CD4-positive, alpha-beta T cell treated with Interleukin-6 for 4 hours (primary cell): ENCODE data around the gene GPC3.

Source experiments
- DNase-seq: peaks from one replicate; pipeline ENCODE4 v3.0.0-alpha.2; 2020; ENCODE audit warnings: mixed read lengths

Gene GPC3

DNA sequence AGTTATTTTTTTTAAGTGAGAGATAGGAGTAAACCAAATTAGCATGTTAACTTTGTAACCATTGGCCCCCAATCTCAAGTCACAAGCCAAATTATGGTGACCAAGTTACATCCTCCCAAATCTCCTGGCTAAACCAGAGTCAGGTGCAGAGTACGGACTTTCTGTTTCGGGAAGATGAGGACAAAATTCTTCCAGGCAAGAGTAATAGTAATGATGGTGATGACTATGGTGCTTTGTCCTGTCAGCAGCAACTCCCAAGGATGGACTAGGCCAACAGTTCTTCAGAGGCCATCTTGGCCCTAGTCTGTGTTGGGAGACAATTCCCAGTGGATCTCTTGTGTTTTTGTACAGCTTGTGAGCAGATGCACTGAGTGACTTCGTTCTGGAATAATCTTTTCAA lies 148.8 kb downstream of the GPC3 start:
- DNase-seq, result no peak

DNA sequence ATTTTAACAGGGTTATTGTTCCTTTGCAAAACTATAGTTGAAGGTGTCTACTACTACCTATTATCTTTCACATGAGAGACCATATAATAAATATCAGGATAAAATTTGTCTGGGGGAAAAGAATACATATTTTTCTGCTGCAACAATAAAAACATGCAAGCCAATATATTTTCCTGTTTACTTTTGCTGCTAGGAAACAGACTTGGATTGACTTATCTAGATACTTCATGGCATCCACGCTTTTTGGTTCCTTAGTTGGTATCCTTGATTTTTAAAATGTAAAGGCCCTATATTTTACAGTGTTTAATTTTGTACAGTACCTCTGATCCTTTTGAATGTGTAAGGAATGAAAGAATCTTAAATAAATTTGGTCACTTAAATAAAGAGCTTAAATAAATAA lies 150.6 kb downstream of the GPC3 start:
- no peak for DNase-seq

DNA sequence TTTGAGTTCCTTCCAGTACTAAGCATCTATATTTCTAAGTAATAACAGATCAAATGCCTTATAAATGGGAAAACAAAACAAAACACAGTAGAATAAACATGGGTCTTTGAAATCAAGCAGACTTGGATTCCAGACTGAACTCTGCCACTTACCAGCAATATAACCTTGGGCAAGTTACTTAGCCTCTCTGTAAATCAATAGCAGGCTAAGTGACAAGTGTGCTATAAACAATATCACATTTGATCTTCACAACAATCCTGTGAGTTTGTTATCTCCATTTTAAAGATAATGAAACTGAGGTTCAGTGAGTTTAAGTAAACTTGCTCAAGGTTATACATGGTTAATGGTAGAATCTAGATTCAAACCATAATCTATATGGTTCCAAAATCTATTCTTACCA lies 165.8 kb downstream of the GPC3 start:
- no peak for DNase-seq

DNA sequence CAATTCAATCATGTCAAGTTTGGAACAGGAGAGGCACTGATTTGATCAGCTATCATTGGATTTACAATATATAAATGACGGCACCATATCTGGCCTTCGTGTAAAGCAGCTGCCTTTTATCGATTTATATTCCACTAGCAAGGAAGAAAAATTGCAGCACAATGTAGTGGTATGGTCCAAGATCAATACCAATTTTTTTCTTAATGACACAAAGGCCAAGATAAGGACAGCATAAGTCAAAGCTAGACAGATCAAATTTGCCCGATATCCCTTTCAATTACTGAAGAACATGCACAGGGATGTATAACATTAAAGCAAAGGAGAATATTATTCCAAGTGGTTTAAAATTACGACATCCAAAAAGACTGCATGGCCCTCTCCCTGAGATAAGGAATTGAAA lies 167.4 kb downstream of the GPC3 start:
- DNase-seq, result no peak

DNA sequence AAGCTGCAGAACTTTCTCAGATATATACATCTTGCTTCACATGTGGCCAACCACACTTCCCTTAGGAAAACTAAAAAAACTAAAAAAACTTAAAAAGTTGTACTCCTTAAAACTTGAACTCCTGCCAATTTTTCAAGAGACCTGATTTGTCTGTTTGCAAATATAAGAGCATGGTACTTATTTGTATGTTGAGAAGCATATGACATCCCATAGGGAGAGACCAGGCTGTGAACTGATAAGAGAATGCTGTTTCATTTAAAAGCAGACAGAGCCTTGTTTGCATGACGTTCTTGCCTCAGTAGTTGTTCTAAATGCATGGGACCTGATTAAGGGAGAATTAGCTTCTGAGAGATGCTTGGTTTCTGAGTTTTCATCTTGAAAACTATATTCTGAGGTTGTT lies 169.9 kb downstream of the GPC3 start:
- no peak for DNase-seq

DNA sequence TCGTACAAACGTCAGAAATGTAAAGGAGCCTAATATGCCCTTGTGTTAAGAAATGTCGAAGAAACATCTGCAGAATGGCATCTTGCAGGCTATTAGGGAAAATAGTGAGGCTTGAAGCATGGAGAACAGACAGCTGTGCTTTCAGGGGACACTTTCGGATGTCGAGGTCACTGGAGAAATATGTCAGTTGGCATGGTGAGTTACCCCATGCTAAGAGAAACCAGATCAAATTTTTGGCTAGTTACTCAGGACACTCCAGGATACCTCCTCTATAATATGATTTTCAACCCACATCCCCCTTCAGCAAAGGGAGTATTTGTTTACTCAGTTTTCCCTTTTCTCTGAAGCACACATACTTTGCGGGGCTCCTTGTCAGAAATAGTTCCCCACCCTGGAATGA lies 171.4 kb downstream of the GPC3 start:
- DNase-seq, result no peak

DNA sequence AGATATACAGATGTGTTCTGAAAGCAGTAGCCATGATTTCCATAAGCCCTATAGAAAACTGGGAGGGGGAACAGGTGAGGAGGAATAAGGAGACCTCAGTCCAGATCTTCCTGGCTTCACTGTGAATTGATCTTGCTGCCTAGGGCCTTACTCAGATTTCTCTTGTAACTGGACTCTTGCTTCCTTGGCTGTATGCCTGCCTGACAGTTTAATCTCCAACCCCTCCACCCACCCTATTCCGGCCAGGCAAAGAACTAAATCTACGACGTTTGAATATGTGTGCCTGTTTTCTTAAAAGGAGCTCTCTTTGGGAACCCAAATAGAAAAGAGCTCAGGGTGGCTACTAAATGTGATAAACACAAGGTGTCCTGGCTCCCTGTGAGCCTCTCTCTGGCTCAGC lies 173.0 kb downstream of the GPC3 start:
- no peak for DNase-seq

DNA sequence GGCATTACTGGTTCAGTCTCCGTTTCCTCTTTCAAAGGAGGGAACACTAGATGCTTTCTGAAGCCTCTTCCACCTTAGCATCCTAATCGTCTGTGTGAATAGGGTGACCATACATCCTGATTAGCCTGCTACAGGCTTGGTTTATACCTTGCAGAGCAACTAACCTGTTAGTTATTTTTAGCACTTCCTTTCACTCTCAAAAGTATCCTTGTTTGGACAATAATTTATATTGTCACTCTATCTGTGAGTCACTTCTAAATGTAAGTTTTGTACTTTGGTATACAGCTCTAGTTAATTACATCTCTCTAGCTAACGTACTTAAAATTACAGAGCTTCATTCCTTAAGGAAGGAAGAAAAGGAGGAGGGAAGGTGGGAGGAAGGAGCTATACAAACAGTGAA lies 174.5 kb downstream of the GPC3 start:
- DNase-seq, result no peak

DNA sequence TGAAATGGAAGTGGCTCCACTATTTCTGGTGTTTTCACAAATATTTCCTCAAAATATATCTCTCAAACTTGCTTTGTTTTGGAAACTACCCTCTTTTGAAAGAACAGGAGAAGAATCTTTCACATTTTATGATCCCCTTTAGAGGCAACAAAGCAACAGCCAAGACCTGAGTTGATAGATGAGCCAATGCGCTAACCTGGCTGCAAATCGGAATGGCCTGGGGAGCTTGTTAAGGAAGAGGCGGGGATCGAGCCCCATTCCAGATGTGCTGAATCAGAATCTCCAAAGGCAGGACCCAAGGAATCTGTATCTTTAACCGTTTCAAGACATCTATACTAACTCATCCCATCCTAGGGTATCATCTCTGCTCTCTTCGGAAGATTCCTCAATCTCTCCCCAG lies 181.3 kb downstream of the GPC3 start:
- no peak for DNase-seq

DNA sequence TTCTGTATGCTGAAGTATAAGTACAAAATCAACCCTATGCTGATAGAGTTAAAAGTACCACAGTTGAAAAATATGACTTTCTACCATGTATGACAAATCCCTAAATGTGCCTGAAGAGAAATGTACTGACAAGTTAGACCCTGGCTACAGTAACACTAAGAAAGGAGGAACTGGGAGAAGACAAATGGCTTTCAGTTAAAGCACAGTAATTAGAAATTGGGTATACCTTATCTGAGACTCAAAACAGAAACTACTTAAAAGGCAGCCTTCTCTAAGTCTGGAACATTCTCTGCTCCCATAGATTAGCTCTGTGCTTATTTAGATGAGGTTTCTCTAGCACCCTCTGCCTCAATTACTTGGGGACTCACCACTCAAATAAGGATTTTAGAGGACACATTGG lies 189.1 kb downstream of the GPC3 start:
- no peak for DNase-seq

DNA sequence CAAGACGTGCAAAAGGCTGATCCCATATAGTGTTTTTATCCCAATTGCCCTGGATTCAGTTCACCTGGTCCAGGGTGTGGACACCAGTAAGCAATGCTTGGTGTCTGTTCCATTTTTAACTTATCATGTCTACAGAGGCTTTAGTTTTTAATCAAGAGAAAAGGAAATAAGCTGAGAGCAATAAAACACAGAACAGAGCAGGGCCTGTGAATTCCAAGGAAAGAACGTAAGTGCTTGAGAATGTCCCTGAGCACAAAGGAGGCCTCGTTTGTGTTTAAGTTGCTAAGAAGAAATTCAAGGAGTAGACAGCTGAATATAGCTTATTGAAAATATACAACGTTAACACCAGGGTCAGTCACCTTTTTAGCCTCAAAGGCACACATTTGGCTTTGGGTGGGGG lies 191.3 kb downstream of the GPC3 start:
- DNase-seq, result no peak

DNA sequence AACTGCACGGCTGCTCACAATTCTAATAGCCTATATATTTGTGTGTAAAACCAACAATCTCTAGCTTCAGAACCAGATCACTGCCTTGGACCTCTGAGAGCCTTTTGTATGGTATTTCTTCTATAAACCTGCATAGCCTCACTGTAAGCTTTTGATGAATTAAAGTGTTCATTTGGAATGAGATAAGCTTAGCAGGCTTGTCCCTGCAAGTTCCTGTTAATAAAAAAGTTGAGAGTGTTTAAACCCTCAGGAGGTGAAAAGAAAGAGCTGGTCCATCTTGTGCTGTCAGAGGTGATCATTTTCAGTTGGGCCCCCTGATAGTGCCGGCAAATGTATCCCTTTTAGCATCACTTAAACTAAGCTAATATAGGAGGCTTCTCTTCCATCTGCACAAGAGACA lies 191.8 kb downstream of the GPC3 start:
- no peak for DNase-seq

DNA sequence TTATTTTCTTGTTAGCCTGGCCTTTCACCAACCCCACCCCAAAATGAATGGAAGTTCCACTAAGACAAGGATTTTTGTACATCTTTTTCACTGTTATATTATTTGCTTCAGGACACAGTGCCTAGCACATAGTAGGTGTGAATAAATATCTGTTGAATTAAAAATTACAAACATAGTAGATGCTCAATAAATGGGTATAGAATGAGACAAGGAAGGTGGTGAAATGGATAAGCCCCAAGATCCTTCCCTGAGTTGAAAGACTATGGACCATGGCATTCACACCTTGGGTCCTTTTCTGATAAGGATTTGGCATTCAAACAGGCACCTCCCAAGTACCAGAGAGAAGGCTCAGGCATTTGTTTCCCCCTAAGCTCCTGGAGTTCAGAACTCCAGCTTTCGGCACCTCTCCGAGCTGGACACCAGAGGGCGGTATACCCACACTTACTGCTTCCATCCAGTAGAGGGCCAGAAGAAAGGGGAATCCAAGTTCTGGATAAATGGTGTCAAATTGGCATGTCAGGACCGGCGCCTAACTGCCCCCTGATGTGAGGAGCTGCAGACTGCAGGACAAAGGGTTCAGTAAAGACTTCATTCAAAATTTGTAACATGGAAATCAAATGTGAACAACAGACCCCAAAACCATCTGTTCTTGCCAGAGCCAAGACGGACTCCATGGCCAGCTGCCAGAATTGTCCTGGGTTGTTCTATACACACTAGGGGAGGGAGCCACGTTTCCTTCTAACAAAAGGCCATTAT lies 193.0 kb downstream of the GPC3 start:
- peak; percentile 69 for DNase-seq

DNA sequence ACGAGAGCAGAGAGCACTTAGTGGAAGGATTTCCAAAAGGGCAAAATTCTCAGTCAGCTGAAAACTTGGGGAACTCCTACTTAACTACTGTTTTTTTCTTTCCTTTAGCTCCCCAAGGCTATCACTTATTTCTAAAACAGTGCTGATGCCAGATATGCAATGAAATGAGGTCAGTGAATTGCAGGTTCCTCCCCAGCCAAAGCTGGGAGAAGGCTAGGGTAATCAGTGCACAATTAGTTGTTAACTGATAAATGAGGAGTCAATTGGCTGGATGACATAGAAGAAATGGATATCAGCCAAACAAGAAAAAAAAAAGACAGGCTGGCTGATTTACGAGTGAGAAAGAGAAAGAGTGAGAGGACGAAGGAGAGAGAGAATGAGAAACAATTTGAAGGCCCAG lies 195.6 kb downstream of the GPC3 start:
- no peak for DNase-seq

DNA sequence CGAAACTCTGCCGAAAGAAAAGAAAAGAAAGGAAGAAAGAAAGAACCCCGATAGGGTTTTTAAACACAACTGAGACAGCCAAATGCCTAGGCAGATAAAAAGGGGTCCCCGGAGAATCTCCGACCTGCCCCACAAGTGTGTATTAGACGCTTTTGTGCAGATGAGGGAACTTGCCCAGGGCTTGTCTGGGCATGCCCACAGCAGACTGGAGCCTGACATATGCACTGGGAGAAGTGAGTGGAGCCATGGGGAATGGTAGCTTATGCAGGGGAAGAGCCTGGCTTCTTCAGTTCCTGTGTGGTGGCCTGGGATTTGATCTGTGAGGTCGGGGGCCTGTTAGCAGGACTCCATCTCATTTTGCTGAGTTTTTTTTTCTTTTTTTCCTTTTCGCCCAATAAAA lies 199.0 kb downstream of the GPC3 start:
- no peak for DNase-seq

DNA sequence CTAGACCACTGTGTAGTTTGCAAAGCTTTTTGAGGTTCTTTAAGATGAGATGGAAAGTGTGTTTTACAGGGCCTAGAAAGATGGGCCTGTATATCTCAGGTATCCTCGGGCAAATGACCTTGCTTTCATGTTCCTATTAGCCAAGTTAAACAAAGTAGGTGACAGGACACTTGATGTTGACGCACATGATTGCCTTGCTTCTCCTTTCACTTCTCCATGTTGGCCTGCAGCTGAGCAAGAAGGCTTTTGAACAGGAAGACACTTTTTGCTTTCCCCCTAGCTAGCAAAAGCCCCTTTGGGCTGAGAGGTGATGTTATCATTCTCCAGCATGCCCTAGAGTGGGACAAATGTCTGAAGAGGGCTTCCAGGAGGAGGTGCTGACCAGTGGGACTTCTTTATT lies 202.1 kb downstream of the GPC3 start:
- no peak for DNase-seq

DNA sequence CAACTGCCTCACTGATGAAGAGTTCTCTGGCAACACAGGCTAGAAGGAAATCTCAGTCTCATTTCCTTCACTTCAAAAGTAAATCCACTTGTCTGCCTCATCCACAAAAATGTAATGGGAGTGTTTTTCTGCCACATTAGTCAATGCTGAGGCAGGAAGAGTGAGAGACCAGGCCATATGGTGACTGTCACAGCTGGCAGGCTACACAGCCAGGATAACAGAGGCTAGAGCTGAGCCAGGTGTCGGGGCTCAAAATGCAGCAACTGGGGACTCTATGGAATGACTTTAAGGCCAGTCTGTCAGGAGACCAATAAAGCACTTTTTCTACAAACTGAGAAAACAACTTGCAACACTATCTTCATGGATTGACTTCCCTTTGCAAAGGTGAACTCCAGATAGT lies 204.2 kb downstream of the GPC3 start:
- no peak for DNase-seq

DNA sequence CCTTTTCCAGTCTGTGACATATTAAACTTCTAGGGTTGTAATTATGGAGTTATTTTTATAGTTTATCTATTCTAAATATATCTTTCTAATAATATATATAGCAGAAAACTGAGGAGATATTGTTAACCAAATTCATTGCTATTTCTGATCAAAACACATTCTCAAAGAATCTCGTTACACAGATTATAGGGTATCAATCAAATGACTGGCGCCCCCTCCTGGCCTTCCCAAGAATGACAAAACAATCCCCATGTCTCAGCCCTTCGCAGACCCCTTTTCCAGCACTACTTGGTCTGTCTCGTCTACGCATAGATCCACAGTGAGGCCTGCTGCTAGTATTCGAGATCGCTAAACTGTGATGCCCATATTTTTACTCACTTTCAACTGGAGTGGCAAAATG lies 209.3 kb downstream of the GPC3 start:
- DNase-seq, result peak; percentile 57

DNA sequence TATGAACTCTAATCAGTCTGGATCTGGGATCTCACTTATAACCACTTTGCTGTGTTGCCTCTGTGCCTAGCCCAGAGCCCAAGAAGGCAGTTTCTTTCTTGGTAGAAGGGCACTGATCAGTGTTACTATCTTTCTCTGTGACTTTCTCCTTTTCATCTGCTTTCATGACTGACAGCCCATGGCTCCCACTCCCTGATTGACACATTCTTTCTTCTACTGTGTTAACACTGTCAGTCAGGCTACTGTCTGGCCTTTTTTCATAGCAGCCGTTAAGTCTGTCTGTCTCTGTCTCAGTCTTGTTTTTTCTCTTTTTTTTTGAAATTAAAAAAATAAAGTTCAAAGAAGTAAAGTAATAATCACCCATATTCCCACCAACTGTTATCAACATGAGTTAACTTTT lies 210.6 kb downstream of the GPC3 start:
- DNase-seq, result no peak

DNA sequence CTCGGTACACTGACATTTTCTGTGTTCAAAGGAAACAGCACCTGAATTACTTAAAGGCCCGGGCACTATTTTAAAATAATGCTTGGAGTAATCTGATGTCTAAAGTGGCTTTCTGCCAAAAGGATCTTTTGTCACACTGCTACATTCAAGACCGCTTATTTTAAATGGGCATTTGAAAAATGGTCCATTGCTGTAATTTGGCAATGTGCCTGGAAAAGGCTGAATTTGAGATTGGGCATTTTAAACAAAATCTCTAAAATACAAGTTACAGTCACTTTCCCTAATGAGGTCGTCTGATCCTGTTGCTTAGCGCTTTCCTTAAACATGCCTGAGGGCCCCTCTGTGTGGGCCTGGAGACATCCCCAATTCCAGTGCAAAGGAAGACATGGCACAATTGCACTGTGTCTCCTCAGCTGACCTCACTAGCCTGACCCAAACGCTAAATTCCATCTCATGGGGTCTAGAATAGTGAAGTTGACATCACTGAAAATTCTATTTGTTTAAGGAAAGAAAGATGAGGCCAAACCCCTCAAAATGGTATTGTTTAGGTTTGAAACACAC lies 214.2 kb downstream of the GPC3 start:
- DNase-seq, result no peak

DNA sequence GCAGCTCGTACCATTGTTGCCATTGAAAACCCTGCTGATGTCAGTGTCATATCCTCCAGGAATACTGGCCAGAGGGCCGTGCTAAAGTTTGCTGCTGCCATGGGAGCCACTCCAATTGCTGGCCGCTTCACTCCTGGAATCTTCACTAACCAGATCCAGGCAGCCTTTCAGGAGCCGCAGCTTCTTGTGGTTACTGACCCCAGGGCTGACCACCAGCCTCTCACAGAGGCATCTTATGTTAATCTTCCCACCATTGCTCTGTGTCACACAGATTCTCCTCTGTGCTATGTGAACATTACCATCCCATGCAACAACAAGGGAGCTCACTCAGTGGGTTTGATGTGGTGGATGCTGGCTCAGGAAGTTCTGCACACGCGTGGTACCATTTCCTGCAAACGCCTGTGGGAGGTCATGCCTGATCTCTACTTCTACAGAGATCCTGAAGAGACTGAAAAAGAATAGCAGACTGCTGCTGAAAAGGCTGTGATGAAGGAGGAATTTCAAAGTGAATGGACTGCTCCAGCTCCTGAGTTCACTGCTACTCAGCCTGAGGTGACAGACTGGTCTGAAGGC lies 222.3 kb downstream of the GPC3 start:
- peak; percentile 49 for DNase-seq

DNA sequence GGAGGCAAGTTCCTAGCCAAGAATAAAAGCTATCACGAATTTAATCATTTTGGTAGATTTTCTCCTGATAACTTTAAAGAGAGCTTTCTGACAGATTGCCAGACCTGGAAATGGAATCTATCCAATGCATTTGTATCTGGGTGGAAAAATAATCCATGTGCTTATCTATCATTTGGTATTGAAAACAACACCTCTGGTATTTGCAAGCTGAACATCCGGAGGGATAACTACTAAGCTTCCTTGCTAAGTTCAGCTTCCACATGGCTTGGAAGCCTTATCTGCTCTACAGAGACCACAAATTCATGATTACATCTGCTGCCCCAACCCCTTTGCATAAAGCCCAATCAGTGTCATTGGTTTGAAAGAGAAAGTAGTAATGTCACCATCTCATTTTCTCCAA lies 230.7 kb downstream of the GPC3 start:
- no peak for DNase-seq

DNA sequence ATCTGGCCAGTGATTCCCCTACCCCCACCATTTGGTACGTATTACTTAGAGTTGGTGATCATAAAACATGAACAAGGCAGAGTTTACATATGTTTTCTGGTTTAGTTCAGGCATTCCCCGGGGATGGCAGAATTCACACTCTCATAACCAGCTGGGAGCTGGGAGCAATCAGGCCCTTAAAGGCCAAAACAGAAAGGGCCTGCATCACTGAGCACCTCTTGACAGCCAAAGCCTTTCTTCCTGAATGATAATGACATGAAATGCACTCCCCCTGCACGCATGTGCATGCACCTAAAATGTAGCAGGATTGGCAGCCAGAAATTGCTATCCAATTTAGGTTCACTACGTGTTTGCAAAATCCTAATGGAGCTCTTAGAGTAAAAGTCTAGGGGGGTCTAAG lies 235.4 kb downstream of the GPC3 start:
- no peak for DNase-seq

DNA sequence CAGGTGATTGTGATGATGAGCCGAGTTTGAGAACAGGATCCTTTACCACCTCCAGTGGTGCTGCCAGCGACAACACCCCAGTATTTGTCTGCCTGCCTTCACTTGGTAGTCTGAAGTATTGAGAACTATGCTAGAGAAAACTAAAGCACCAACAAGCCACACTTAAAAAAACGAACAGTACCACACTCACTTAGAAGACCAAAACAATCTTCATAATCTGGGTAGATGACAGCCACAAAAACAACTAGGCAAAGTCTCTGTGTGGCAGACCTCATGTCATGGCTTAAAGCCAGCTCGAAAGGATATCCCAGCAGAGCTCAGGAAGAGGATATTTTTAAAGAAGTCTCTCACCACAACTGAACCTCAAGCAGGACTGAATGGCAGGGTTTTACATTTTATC lies 236.0 kb downstream of the GPC3 start:
- DNase-seq, result peak; percentile 12

DNA sequence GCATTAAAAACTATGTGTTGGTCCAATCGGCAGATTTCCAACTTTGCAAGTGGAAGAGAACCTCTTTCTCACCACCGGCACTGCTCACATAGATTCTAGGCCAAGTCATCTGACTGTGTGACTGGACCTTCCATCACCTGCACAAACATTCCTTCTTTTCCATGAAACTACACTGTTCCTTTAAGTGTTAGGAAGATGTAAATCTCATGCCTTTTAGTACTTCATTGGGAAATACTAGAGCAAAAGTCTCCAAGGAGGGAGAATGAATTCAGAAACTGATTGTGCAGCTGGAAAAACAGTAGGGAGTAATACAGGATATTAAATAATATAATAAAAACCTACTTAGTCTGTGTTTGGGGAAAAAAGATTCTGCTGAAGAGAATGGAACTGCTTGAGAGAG lies 238.2 kb downstream of the GPC3 start:
- DNase-seq, result no peak
